GM18520 (cell line): ENCODE data around the gene ESRRA.

ENCODE experiments used
- ATAC-seq: cut with Tn5 transposase; IDR thresholded peaks from one replicate; pipeline ENCODE4 v1.9.1; 2021; ENCODE audit not compliant: unreplicated experiment

The ESRRA gene

DNA sequence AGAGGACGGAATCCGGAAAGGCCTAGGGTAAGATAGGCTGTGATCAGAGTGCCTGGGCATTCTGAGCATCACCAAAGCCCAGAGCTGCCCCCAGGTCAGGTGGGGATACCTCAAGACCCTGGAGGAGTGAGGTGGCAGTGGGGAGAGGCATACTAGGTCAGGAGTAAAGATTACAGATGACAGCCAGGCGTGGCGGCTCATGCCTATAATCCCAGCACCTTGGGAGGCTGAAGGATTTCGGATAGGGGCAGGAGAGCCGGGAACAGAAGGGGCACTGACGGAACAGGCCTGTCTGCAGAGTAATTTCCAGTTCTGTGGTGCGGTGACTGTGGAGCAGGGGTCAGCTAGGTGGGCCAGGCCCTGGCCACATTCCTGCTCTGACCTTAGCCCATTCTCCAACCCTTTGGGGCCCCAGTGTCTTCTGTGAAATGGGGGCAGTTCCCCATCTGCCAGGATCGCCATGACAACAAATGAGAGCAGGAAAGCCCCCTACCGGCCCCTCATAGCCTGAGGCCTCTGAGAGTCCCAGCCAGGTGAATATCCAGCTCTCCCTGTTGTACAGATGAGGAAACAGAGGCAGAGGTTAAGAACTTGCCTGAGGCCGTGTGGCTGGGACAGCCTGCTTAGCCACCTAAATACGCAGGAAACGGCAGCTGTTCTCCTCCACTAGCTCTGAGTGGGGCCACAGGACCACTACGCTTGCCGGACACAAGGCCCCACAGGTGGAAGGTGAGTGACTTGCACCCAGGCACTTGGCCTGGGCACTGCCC lies 30.1 kb upstream of the ESRRA start:
- ATAC-seq, result no peak

DNA sequence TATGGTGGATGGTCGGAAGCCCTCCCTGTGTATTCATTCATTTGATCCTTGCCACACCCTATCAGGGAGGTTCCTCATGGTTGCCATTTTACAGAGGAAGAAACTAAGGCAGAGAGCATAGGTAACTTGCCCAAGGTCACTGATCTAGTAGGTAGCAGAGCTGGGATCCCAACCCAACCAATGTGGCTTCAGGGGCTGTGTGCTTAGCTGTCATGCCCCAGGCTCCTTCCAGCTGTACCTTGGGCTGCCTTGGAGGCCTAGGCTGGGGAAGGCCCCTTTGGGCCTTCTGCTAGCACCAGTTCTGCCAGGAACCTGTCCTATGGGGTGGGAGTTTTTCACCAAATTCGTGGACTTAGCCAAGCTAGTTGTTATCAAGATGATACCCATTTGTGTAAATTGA lies 29.5 kb upstream of the ESRRA start:
- ATAC-seq, result no peak

DNA sequence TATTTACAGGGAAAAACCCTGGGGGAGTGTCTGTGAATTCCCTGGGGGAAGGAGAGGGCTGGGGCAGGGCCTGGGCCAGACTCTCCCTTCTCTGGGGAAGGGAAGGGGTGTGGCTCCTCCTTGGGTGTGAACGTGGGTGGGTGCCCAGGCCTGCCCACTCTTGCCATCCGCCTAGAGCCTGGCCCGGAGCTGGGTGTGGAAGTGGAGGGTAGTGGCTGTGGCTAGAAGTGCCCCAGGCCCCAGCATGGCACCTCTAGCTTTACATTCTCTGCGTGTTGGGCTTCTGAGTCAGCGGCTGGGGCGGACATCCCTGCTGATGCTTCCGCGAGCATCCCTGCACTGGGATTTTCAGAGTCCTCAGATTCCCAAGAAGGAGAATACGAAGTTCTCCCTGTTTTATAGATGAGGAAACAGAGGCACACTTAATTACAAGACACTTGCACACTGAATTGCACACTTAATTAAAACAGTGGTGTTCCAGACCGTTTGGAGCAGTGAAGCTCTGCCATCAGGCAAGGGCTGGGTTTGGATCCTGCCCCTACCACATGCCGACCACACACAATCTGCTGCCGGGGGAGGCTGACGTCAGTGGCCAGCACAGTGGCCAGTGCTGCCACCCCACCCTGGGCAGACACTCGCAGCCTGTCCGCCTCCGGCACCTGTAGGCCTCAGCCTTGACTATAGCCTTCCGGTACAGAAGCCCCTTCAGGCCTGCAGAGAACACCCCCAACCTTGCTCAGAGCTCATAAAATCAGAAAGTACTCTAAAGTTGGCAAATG lies 28.5 kb upstream of the ESRRA start:
- ATAC-seq, result no peak

DNA sequence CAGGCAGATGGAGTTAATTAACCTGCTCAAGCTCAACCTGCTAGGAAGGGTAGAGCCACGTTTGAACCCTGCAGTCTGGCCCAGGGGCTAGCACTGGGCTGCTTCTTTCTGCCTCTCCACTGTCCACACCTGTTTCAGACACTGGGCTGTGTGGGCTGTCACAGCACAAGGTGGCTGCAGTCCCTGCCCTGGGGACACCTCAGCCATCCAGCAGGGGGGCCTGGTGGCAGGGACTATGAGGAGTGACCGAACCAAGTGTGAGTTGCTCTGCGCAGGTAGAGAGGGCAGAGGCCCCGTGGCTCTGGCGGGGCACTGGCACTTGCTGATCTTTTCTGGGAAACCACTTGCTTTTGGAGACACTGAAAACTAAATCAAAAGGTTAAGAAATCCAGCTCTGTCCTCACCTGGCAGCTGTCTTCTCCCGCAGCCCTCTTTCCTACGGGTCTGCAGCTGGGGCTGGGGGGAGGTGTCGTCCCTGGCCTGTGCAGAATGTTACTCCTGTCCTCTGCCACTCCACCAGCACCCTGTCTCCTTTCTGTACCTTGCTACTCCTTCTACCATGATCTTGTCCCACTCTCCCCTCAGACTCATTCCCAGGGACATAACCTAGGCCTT lies 26.6 kb upstream of the ESRRA start:
- no peak for ATAC-seq

DNA sequence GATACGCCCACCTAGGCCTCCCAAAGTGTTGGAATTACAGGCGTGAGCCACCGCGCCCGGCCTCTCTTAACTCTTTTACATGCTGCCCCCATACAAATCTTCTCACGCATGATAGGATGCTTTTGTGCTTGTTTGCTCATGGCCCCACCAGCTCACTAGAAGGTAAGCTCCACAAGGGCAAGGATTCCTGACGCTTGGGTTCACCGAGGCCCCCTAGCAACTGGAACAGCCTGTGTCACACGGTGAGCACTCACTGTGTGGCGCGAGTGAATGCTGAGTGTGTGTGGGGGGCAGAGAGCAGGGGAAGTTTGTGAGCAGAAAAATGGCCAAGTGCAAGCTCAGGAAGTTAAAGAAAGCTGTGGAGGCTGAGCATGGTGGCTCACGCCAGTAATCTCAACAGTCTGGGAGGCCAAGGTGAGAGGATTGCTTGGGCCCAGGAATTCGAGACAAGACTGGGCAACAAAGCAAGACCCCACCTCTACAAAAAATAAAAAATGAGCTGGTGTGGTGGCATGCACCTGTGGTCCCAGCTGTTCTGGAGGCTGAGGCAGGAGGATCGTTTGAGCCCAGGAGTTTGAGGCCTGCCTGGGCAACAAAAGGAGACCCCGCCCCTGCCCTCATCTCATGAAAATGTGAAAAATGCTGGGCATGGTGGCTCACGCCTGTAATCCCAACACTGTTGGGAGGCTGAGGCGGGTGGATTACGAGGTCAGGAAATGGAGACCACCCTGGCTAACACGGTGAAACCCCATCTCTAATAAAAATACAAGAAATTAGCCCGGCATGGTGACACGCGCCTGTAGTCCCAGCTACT lies 23.2 kb upstream of the ESRRA start:
- ATAC-seq, result no peak

DNA sequence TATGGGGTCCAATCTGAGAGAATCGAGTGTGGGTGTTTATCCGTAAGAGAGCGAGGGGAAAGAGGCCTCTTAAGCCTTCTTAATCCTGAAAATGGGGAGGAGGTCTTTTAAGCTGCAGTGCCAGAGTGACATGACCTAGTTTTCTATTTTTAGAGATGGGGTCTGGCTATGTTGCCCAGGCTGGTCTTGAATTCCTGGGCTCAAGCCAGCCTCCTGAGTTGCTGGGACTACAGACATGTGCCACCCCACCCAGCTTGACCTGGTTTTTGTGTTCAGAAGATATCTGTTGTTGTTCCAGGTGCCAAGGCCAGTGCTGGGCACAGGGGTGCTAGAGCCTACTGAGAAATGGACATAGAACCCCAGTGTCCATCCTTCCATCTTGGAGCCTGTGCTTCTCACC lies 22.2 kb upstream of the ESRRA start:
- no peak for ATAC-seq

DNA sequence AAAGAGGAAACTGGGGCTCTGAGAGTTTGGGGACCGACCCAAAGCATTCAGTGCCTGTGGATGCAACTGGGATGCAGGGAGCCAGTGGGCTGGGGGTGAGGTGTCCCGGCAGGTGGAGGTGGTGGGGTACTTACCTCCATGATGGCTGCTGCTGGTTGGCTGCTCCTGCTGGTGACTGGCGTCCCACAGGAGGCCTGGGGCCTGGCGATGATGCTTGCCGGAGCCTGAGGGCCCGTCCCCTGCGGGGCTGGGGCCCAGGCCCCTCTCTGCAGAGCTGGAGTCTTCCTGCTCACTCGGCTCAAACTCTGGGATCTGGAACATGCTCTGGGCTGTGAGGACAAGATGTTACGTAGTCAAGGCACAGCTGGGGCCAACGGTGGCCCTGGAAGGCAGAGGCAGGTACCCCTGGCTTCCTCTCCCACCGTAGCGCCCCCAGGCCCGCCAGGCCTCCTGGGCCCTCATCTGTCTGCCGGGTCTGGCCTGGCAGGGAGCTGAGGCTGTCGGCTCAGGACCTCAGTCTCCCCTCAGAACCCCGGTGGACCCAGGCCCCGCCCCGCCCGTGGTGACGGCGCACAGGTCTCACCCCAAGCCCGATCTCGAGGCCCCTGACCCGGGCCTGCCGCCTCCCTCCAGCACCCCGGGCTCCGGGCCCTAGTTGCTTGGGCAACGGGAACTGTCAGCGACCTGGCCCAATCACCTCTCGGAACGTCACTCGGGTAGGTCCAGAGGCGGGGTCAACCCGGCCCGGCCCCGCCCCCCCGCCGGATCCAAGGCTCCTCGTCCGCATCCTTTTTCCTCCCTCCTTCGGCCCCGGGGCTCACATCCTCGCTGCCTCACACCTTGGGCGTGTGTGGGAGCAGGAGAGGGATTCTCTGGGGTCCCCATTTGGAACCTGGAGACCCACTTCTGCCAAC lies 21.0 kb upstream of the ESRRA start, which contains the start of gene BAD:
TSS of gene BAD (minus strand) at position 618 of the 914 bp plus-strand sequence. CDS start at position 321, 297 bp downstream.
- peak; percentile 58 for ATAC-seq

DNA sequence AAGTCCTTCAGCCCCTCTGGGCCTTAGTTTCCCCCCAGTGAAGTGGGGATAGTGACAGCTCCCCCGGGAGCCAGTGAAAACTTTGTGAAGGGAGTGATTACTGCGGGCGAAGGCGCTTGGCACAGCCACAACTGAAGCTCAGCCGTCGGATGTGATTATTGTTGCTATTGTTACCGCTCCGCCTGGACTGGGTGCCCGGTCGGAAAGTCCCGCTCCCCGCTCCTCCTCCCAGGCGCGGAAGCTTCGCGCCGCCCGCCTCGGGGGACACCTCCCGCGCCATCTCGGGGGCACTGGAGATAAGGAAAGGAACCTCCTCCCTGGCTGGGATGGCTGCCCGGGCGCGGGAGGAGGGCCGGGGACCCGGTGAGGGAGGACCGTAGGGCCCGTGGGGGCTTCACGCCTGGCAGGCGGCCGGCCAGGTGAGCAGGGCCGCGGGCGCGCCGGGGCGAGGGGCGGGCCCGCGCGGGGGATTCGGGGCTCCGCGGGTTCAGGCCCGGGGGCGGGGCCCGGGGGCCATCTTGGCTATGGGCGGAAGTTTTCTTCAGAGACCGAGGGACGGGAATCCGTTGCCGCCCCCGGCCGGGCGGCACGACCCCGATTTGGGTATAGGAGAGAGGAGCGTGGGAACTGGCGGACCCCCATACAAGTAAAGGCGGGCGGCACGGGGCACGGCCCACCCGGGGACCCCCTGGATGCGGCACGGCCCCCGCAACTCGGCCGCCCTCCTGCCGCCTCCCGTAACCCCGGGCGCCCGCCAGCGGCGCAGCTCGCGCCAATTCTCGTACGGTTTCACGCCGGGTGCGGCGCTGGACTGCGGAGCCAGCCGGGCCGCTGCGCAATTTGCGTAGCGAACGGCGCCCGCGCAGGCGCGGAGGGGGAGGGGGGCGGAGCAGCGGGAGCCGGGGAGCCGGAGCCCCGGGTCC lies 20.1 kb upstream of the ESRRA start, which contains the start of gene GPR137:
TSS of gene GPR137 (plus strand) at position 887 of the 923 bp plus-strand sequence. CDS start 677 bp downstream, outside the sequence.
- peak; percentile 61 for ATAC-seq

DNA sequence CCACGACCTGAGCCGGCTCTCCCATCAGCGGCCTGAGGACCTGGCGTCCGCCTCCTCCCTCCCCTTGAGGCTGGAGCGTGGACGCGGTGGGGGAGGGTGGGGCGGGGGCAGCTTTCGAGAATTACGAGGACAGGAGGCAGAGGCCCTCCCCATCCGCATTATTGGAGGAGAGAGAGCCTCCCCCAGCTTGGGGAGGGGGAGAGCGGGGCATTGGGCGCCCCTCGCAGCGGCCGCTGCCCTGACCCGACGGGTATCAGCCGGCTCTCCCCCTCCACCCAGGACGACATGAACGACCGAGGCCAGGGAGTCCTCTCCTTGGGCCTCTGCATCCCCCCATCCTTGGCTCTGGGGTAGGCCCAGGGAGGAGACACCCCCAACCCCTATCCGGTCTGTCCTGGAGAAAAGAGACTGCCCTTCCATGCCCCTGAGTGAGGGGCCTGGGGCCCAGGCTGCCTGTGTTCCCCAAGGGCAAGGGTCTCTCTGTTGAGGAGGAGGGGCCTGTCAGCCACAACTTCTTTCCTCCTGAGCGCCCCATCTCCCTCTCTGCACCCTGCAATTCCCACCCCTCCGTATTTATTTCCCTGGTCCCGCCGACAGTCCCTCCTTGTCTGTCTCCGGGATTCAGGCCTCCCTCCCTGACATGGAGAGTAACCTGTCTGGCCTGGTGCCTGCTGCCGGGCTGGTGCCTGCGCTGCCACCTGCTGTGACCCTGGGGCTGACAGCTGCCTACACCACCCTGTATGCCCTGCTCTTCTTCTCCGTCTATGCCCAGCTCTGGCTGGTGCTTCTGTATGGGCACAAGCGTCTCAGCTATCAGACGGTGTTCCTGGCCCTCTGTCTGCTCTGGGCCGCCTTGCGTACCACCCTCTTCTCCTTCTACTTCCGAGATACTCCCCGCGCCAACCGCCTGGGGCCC lies 19.2 kb upstream of the ESRRA start:
- no peak for ATAC-seq

DNA sequence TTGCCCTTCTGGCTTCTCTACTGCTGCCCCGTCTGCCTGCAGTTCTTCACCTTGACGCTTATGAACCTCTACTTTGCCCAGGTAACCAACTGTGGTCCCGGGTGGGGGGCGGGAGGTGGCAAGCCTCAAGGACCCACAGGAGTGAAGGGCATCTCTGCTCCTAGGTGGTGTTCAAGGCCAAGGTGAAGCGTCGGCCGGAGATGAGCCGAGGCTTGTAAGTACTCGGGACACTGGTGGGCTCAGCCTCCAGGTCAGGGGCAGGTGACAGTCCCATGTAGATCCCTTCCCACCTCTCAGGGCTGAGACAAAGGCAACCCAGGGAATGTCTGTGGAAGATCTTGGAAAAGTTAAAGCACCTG lies 18.5 kb upstream of the ESRRA start:
- no peak for ATAC-seq

DNA sequence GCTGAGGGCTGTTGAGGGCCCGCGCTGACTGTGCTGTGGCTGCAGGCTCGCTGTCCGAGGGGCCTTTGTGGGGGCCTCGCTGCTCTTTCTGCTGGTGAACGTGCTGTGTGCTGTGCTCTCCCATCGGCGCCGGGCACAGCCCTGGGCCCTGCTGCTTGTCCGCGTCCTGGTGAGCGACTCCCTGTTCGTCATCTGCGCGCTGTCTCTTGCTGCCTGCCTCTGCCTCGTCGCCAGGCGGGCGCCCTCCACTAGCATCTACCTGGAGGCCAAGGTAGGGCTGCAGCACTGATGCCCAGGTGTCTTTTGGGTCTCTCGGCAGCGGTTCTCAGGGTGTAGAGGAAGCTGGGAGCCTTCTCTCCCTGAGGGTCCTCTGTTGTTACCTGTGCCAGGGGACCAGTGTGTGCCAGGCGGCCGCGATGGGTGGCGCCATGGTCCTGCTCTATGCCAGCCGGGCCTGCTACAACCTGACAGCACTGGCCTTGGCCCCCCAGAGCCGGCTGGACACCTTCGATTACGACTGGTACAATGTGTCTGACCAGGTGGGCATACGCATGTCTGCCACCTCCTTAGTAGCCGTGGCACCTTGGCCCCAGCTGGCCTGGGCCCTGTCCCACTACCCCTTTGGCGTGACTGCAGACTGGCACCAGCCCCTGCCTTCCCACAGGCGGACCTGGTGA lies 17.5 kb upstream of the ESRRA start:
- no peak for ATAC-seq

DNA sequence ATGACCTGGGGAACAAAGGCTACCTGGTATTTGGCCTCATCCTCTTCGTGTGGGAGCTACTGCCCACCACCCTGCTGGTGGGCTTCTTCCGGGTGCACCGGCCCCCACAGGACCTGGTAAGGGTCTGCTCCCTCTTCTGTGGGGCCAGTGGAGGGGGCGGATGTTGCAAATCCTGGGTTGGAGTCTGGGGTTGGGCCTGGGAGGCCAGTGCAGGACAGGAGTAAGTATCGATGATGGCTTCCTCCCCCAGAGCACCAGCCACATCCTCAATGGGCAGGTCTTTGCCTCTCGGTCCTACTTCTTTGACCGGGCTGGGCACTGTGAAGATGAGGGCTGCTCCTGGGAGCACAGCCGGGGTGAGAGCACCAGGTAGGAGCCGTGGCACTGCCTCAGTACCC lies 17.0 kb upstream of the ESRRA start:
- no peak for ATAC-seq

DNA sequence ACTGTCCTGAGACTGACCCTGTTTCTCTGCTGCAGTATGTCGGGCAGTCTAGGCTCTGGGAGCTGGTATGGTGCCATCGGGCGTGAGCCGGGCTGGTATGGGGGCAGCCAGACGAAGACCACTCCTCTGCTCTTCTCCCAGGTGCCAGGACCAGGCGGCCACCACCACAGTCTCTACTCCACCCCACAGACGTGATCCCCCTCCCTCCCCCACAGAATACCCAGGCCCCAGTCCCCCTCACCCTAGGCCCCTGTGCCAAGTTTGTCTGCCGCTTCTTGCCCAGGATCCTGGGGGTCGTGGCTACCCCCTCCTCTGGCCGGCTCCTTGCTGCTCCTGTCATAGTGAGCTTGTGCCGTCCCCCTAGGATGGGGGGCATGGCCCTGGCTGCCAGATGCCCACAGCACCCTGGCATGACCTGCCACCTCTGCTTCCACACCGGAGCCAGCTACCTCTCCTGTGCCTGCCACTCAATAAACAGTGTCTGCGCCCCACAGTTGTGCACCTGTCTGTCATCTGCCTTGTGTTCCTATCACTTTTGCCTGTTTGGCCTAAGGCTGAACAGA lies 16.2 kb upstream of the ESRRA start:
- no peak for ATAC-seq

DNA sequence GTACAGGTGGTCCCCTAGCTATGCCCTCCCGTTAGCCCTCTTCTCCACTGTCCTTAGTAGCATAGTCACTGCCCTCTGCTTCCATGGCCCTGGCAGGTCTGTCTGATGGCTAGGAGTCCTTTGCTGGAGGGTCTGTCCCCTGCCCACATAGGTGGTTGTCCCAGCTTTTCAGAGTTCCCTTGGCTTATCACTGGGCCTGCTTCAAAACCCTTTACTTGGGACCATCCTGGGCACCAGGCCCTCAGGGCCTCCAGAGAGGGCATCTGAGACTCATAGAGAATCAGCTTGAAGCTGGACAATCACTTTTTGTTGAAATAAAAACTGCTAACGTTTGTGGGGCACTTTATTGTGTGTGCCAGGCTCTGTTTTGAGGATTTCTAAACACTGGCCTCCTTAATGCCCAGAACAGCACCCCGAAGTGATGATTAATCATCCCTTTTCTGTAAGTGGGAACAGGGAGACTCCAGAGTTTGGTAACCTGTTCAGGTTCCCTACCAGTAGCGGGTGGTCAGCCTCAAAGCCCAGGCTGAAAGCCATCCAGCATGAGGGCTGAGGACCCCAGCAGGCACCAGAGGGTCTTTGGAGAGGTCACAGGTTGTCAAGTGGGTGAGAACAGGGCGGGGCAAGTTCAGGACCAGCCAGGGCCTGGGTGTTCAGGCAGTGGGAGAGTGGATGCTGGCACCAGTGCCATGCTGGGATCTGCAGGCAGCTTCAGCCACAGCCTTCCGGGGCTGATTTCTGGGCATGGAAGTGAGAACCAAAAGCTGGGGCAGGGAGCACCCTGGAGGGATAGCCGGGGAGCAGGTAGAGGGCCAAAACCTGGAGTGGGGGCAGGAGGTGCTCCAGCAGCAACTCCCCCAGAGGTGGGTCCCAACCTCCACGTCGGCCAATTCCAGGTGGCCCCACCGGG lies 14.7 kb upstream of the ESRRA start:
- ATAC-seq, result no peak

DNA sequence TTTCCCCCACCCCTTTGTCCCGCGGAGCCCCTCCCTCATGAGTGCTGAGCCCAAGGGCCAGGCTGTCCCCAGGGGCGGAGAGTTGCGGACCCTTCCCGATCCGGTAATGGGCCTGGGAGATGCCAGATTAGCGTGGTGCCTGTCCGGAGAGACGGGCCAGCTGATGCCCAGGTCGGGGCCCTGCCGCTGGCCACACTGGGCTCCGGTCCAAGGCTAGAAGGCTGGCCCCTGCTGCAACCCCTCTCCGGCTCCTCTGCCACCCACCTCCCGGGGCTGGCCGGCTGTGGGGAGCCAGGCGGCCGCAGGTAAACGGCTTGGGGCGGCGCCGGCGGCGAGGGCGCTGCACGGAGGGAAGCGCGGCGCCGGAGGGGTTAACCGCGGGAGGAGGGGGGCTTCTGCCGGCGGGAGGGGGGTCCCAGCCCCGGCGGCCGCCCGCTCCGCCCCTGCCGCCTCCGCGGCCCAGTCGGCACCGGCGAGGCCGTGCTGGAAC lies 14.0 kb upstream of the ESRRA start, which contains the start of gene KCNK4:
TSS of gene KCNK4 (plus strand) at position 41 of the 490 bp plus-strand sequence. CDS start 1,717 bp downstream, outside the sequence.
- ATAC-seq, result no peak
